IMR-90 (cell line): ENCODE results near the gene EXOC3L4. TPM values are rescaled to one million over a fixed set of nuclear protein-coding genes. Genes with fewer than 3 reads are reported as not detected.
A peak's percentile ranks its signal among the peaks of the same experiment; 100 is the strongest.

ENCODE experiments used
- ATAC-seq: fragments of 200-7000 bp; cut with Tn5 transposase; 2 replicates; pipeline ENCODE4 v1.9.1; 2020; ENCODE audit warnings: low read depth, mild to moderate bottlenecking, moderate library complexity
- BruUV-seq: library from RNA; stranded (reverse); fragments of 400-500 nt; replicated peaks from 2 replicates; lab custom pipeline; 2021; lab: Mats Ljungman, UMichigan
- CTCF ChIA-PET: fragments of 300-600 bp; formaldehyde crosslinking; extraction: SDS; loops from one replicate; lab custom pipeline; 2021; ENCODE audit warnings: antibody characterized with exemption; lab: Yijun Ruan, JAX
- POLR2A ChIA-PET: fragments of 300-600 bp; sonication (Branson Sonifier 250); formaldehyde crosslinking; loops from one replicate; lab custom pipeline; 2022; ENCODE audit warnings: antibody characterized with exemption; ENCODE audit not compliant: unreplicated experiment; lab: Charles Lee
- DNase-seq: peaks from one replicate; pipeline ENCODE4 v3.0.0; 2013
- H2AFZ ChIP-seq: replicated peaks from 2 replicates; pipeline ENCODE3; 2013; ENCODE audit warnings: low read length, mild to moderate bottlenecking; ENCODE audit not compliant: poor library complexity
- H2AK5ac ChIP-seq: 2 replicates; pipeline ENCODE4 v1.6.1; 2013; ENCODE audit warnings: low read depth, low read length, inconsistent platforms
- H2AK9ac ChIP-seq: replicated peaks from 2 replicates; pipeline ENCODE3; 2013; ENCODE audit warnings: mild to moderate bottlenecking, low read depth, low read length, moderate library complexity; ENCODE audit not compliant: poor library complexity
- H2BK120ac ChIP-seq: 2 replicates; pipeline ENCODE4 v1.6.1; 2013; ENCODE audit warnings: low read depth, low read length, inconsistent platforms
- H2BK15ac ChIP-seq: 3 replicates; pipeline ENCODE4 v1.6.1; 2013; ENCODE audit warnings: low read depth, low read length, inconsistent platforms
- H2BK20ac ChIP-seq: 2 replicates; pipeline ENCODE4 v1.6.1; 2013; ENCODE audit warnings: low read depth, mild to moderate bottlenecking, inconsistent platforms, low read length, moderate library complexity
- H2BK5ac ChIP-seq: 2 replicates; pipeline ENCODE4 v1.6.1; 2013; ENCODE audit warnings: mild to moderate bottlenecking, low read depth, low read length, inconsistent platforms; ENCODE audit not compliant: poor library complexity, severe bottlenecking
- H3K14ac ChIP-seq: replicated peaks from 2 replicates; pipeline ENCODE4 v1.6.1; 2013; ENCODE audit warnings: low read depth, low read length, inconsistent platforms
- H3K18ac ChIP-seq: 2 replicates; pipeline ENCODE4 v1.6.1; 2013; ENCODE audit warnings: low read depth, low read length, control low read depth
- H3K23ac ChIP-seq: 2 replicates; pipeline ENCODE4 v1.6.1; 2013; ENCODE audit warnings: low read depth, low read length, inconsistent platforms
- H3K27ac ChIP-seq: 2 replicates; pipeline ENCODE4 v1.5.1; 2013; ENCODE audit warnings: mild to moderate bottlenecking, control low read depth, low read length; ENCODE audit not compliant: insufficient read depth
- H3K27me3 ChIP-seq: 2 replicates; pipeline ENCODE4 v1.6.1; 2013; ENCODE audit warnings: low read length; ENCODE audit not compliant: control insufficient read depth, insufficient read depth
- H3K36me3 ChIP-seq: 2 replicates; pipeline ENCODE4 v1.6.1; 2013; ENCODE audit warnings: low read length, mixed read lengths; ENCODE audit not compliant: control insufficient read depth, insufficient read depth
- H3K4ac ChIP-seq: 2 replicates; pipeline ENCODE4 v1.6.1; 2013; ENCODE audit warnings: low read depth, low read length, inconsistent platforms
- H3K4me1 ChIP-seq: 2 replicates; pipeline ENCODE4 v1.6.1; 2013; ENCODE audit warnings: low read length, mixed read lengths; ENCODE audit not compliant: control insufficient read depth, insufficient read depth
- H3K4me2 ChIP-seq: 2 replicates; pipeline ENCODE4 v1.6.1; 2013; ENCODE audit warnings: low read depth, mild to moderate bottlenecking, control low read depth, low read length, moderate library complexity
- H3K4me3 ChIP-seq: 2 replicates; pipeline ENCODE4 v1.5.1; 2013; ENCODE audit warnings: low read depth, mild to moderate bottlenecking, control low read depth, low read length, moderate library complexity; ENCODE audit not compliant: insufficient read depth
- H3K56ac ChIP-seq: 2 replicates; pipeline ENCODE4 v1.6.1; 2013; ENCODE audit warnings: low read length, inconsistent platforms; ENCODE audit not compliant: insufficient read depth; ENCODE audit errors: extremely low read depth
- H3K79me1 ChIP-seq, 2 experiments: 2 replicates each; pipeline ENCODE4 v1.6.1; 2013; ENCODE audit warnings: low read length in 2 of 2, inconsistent platforms in 1 of 2, low read depth in 1 of 2
- H3K9ac ChIP-seq: 2 replicates; pipeline ENCODE4 v1.6.1; 2013; ENCODE audit warnings: low read depth, low read length, control low read depth
- H3K9me1 ChIP-seq: 2 replicates; pipeline ENCODE4 v1.6.1; 2013; ENCODE audit warnings: low read length, inconsistent platforms; ENCODE audit not compliant: insufficient read depth
- H3K9me3 ChIP-seq: 2 replicates; pipeline ENCODE4 v1.6.1; 2013; ENCODE audit warnings: low read length; ENCODE audit not compliant: control insufficient read depth, insufficient read depth
- H4K20me1 ChIP-seq: 2 replicates; pipeline ENCODE4 v1.6.1; 2013; ENCODE audit warnings: low read length, inconsistent platforms; ENCODE audit not compliant: insufficient read depth
- H4K5ac ChIP-seq: 2 replicates; pipeline ENCODE4 v1.6.1; 2013; ENCODE audit warnings: mild to moderate bottlenecking, low read depth, low read length, control low read depth
- H4K8ac ChIP-seq, 2 experiments: 2 replicates each; pipeline ENCODE4 v1.6.1; 2013; ENCODE audit warnings: low read depth in 2 of 2, low read length in 2 of 2, control low read depth in 1 of 2, inconsistent platforms in 1 of 2
- H4K91ac ChIP-seq: 2 replicates; pipeline ENCODE4 v1.6.1; 2013; ENCODE audit warnings: low read depth, low read length, inconsistent platforms; ENCODE audit not compliant: insufficient read depth
- BHLHE40 ChIP-seq: fragments of 150-350 bp; IDR thresholded peaks from 2 replicates; pipeline ENCODE4 v1.6.1; 2016; ENCODE audit warnings: mild to moderate bottlenecking, low read depth, low read length
- CHD1 ChIP-seq: IDR thresholded peaks from 2 replicates; pipeline ENCODE4 v1.6.1; 2012; ENCODE audit warnings: low read depth, low read length, improper control_type of control experiment
- FOS ChIP-seq: fragments of 150-350 bp; IDR thresholded peaks from 2 replicates; pipeline ENCODE4 v1.6.1; 2016; ENCODE audit warnings: low read depth, low read length
- MAFK ChIP-seq: IDR thresholded peaks from 2 replicates; pipeline ENCODE4 v1.6.1; 2012; ENCODE audit warnings: low read depth, low read length, improper control_type of control experiment
- MAZ ChIP-seq: IDR thresholded peaks from 2 replicates; pipeline ENCODE4 v1.6.1; 2012; ENCODE audit warnings: low read depth, mild to moderate bottlenecking, low read length, improper control_type of control experiment, moderate library complexity, borderline replicate concordance
- MXI1 ChIP-seq: IDR thresholded peaks from 2 replicates; pipeline ENCODE4 v1.6.1; 2012; ENCODE audit warnings: low read depth, mild to moderate bottlenecking, low read length, moderate library complexity, borderline replicate concordance
- NFE2L2 ChIP-seq: fragments of 150-350 bp; IDR thresholded peaks from 2 replicates; pipeline ENCODE4 v1.6.1; 2016; ENCODE audit warnings: low read depth, mild to moderate bottlenecking, low read length
- POLR2A ChIP-seq: IDR thresholded peaks from 2 replicates; pipeline ENCODE4 v1.6.1; 2012; ENCODE audit warnings: mild to moderate bottlenecking, low read depth, low read length
- RAD21 ChIP-seq: IDR thresholded peaks from 2 replicates; pipeline ENCODE4 v1.6.1; 2012; ENCODE audit warnings: low read length, improper control_type of control experiment
- RCOR1 ChIP-seq: IDR thresholded peaks from 2 replicates; pipeline ENCODE4 v1.6.1; 2012; ENCODE audit warnings: mild to moderate bottlenecking, low read length, improper control_type of control experiment; ENCODE audit not compliant: insufficient replicate concordance
- RFX5 ChIP-seq: IDR thresholded peaks from 2 replicates; pipeline ENCODE4 v1.8.0; 2012; ENCODE audit warnings: low read depth, mild to moderate bottlenecking, low read length, moderate library complexity
- SMC3 ChIP-seq: fragments of 150-350 bp; IDR thresholded peaks from 2 replicates; pipeline ENCODE4 v1.6.1; 2016; ENCODE audit warnings: low read depth, mild to moderate bottlenecking, antibody characterized with exemption, low read length, moderate library complexity
- USF2 ChIP-seq: fragments of 150-350 bp; IDR thresholded peaks from 2 replicates; pipeline ENCODE4 v1.6.1; 2017; ENCODE audit warnings: mild to moderate bottlenecking, antibody characterized with exemption, low read length, low read depth
- WGBS, 2 experiments: methylation state at CpG; one replicate each; pipeline versions ENCODE4 v1.1.5 to v1.1.7; 2013; ENCODE audit warnings: missing lambda C conversion rate in 2 of 2; ENCODE audit not compliant: insufficient read length in 1 of 2; ENCODE audit errors: extremely low coverage in 2 of 2; 5-methylcytosine and 5-hydroxymethylcytosine counted together
- dilution Hi-C: fragments of 300-500 bp; cut with HindIII; formaldehyde crosslinking; loops from one replicate; pipeline ENCODE4 v1.14.3; 2018; ENCODE audit warnings: low sequenced_read_pairs; ENCODE audit not compliant: unreplicated experiment
- in situ Hi-C: fragments of 300-500 bp; cut with MboI; formaldehyde crosslinking; loops from 3 replicates; pipeline ENCODE4 v1.14.3; 2019; ENCODE audit warnings: low sequenced_read_pairs, inconsistent platforms, mixed read lengths
- intact Hi-C: fragments of 100-400 bp; cut with micrococcal nuclease; formaldehyde crosslinking; loops from 2 replicates; pipeline ENCODE4 v1.10.0; 2022
- polyA plus RNA-seq, 3 experiments: library from polyadenylated mRNA; depleted of rRNA; stranded (reverse); fragments of >200 nt; gene quantifications; 2 replicates each; pipeline ENCODE4 v1.2.3, GENCODE V29; 2012; ENCODE audit warnings: low replicate concordance in 1 of 3
- total RNA-seq: library from RNA; depleted of rRNA; stranded (reverse); fragments of >200 nt; gene quantifications from 2 replicates; pipeline ENCODE4 v1.2.3, GENCODE V29; 2012
- TF ChIP-seq, protein P1 (sequence below): fragments of 150-350 bp; IDR thresholded peaks from 2 replicates; pipeline ENCODE4 v1.6.1; 2016; ENCODE audit warnings: low read depth, mild to moderate bottlenecking, low read length, moderate library complexity, borderline replicate concordance
- TF ChIP-seq, protein P2 (sequence below): conservative IDR thresholded peaks from 2 replicates; pipeline ENCODE4 v1.5.1; 2012; ENCODE audit warnings: mild to moderate bottlenecking, low read depth, low read length, improper control_type of control experiment

The EXOC3L4 gene
- total and polyA plus RNA-seq, 2 of the 4 experiments (the other 2 are of a cell fraction): not detected

DNA sequence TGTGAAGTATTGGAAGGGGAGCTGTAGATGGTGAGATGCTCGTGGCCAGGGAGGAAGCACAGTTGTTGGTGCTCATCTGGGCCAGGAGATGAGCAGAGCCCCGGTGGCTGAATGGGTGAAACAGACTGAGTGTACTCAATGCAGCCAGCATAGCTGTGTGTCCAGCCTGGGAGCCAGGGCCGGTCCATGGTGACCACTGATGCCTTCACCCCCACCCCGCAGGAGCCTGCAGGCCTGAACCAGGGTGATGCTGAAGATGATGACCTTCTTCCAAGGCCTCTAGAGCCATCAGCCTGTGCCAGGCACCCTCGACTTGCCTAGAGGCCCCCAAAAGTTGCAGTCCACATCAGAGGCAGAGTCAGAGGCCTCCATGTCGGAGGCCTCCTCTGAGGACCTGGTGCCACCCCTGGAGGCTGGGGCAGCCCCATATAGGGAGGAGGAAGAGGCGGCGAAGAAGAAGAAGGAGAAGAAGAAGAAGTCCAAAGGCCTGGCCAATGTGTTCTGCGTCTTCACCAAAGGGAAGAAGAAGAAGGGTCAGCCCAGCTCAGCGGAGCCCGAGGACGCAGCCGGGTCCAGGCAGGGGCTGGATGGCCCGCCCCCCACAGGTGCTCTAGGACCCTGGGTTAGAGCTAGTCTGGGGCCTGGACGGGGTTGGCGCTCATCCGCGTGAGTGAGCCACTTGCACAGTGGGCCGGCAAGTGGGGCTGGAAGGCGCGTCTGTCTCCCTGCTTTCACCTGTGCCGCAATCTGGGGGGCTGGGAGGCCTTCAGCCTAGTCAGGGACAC is 31.8 kb downstream of the EXOC3L4 start:
- H3K4me1 ChIP-seq: peaks cover 22% of the 10 kb centered on the region
- TF ChIP-seq, protein P1, sequence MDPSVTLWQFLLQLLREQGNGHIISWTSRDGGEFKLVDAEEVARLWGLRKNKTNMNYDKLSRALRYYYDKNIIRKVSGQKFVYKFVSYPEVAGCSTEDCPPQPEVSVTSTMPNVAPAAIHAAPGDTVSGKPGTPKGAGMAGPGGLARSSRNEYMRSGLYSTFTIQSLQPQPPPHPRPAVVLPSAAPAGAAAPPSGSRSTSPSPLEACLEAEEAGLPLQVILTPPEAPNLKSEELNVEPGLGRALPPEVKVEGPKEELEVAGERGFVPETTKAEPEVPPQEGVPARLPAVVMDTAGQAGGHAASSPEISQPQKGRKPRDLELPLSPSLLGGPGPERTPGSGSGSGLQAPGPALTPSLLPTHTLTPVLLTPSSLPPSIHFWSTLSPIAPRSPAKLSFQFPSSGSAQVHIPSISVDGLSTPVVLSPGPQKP: no peak
- no peak for TF ChIP-seq BHLHE40
- TF ChIP-seq, protein P2, sequence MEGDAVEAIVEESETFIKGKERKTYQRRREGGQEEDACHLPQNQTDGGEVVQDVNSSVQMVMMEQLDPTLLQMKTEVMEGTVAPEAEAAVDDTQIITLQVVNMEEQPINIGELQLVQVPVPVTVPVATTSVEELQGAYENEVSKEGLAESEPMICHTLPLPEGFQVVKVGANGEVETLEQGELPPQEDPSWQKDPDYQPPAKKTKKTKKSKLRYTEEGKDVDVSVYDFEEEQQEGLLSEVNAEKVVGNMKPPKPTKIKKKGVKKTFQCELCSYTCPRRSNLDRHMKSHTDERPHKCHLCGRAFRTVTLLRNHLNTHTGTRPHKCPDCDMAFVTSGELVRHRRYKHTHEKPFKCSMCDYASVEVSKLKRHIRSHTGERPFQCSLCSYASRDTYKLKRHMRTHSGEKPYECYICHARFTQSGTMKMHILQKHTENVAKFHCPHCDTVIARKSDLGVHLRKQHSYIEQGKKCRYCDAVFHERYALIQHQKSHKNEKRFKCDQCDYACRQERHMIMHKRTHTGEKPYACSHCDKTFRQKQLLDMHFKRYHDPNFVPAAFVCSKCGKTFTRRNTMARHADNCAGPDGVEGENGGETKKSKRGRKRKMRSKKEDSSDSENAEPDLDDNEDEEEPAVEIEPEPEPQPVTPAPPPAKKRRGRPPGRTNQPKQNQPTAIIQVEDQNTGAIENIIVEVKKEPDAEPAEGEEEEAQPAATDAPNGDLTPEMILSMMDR: no peak
- TF ChIP-seq USF2: no peak
- TF ChIP-seq CHD1: no peak
- TF ChIP-seq POLR2A: no peak
- TF ChIP-seq MAZ: no peak
- TF ChIP-seq RAD21: no peak
- TF ChIP-seq RCOR1: no peak
- no peak for TF ChIP-seq FOS
- no peak for TF ChIP-seq MAFK
- TF ChIP-seq SMC3: no peak
- TF ChIP-seq RFX5: no peak
- no peak for TF ChIP-seq NFE2L2
- no peak for TF ChIP-seq MXI1

More for the DNA sequence above, 31.8 kb downstream of the EXOC3L4 start:
- H3K56ac ChIP-seq: no peak overlapping the region
- H2BK120ac ChIP-seq: no peak overlapping the region
- H3K27ac ChIP-seq: no peak overlapping the region
- H4K91ac ChIP-seq: no peak overlapping the region
- H2BK5ac ChIP-seq: no peak overlapping the region
- H3K36me3 ChIP-seq: no peaks in the 10 kb centered on the region
- in situ Hi-C loops: no loop called here
- no peak overlapping the region for H3K4ac ChIP-seq
- dilution Hi-C loops: no loop called here
- ChIA-PET POLR2A (no interaction called here), CTCF (interaction anchor here (0.6 kb wide), 1 partner anchor 59 kb away, joined by 3 read pairs; no protein-coding TSS in a partner anchor)
- ATAC-seq (no peak), DNase-seq (no peak)
- no peak overlapping the region for H4K5ac ChIP-seq
- H3K9me1 ChIP-seq: peaks cover 5% of the 10 kb centered on the region
- no peaks in the 10 kb centered on the region; a peak in 1 of 4 replicates for H3K79me1 ChIP-seq
- peak overlapping the region; percentile 85 for H2AFZ ChIP-seq
- H3K4me3 ChIP-seq: no peak overlapping the region
- intact Hi-C loops: no loop called here
- H3K18ac ChIP-seq: no peak overlapping the region
- no peak overlapping the region for H4K8ac ChIP-seq
- no peak overlapping the region for H2BK20ac ChIP-seq
- 52% methylated on average over 10 of the region's 22 CpGs; no CpG with 5 or more reads in 1 of the 2 experiments for WGBS, 2 experiments
- H3K23ac ChIP-seq: no peak overlapping the region
- peak overlapping the region; percentile 2; the same call in 1 of the 2 replicates for H2AK5ac ChIP-seq
- BruUV-seq: no TSS peak
- H4K20me1 ChIP-seq: peaks cover 2% of the 10 kb centered on the region; the same call in 1 of the 2 replicates
- no peak overlapping the region for H2BK15ac ChIP-seq
- no peaks in the 10 kb centered on the region for H3K9me3 ChIP-seq
- H3K4me2 ChIP-seq: peak overlapping the region; percentile 37; the same call in 1 of the 2 replicates
- no peak overlapping the region for H3K14ac ChIP-seq
- H2AK9ac ChIP-seq: peak overlapping the region; percentile 88
- peaks cover 6% of the 10 kb centered on the region; the same call in 1 of the 2 replicates for H3K27me3 ChIP-seq
- H3K9ac ChIP-seq: no peak overlapping the region
